ENCODE results near the gene CYYR1. TPM values are rescaled to one million over a fixed set of nuclear protein-coding genes. Genes with fewer than 3 reads are reported as not detected.

The CYYR1 gene
- polyA plus RNA-seq, 2 of the 4 experiments (the other 2 are of a cell fraction) = not detected

GRCh38 chr21:26519142-26519541 is 53.9 kb downstream of the CYYR1 start:
- DNase-seq (ENCODE audit: low read depth in 1 of 2, low spot score in 1 of 2) (no peak), FAIRE-seq (no peak), ATAC-seq (no peak)
- Histone ChIP-seq H3K4me2 (no peak overlapping the region), H3K9me3 (no peaks in the 10 kb centered on the region; the same call in 2 of the 3 replicates), H3K4me3 (no peak overlapping the region), H3K27ac (no peak overlapping the region), H3K4me1 (no peaks in the 10 kb centered on the region)
- TF ChIP-seq TFCP2L1 (CRISPR knock-in tag; IDR thresholded peaks at IDR 0.05) (no peak), MAFK (IDR thresholded peaks at IDR 0.05; ENCODE audit: partially characterized antibody) (no peak), MAX (IDR thresholded peaks at IDR 0.05) (no peak), RCOR1 (IDR thresholded peaks at IDR 0.05; ENCODE audit: low read depth, low read length) (no peak), ZFP36 (IDR thresholded peaks at IDR 0.05; ENCODE audit: borderline replicate concordance, partially characterized antibody) (no peak), CBX8 (IDR thresholded peaks at IDR 0.05) (no peak)
- ChIA-PET POLR2A (no interaction called here), CTCF (no interaction called here)
- WGBS (ENCODE audit: missing lambda C conversion rate) = 0% methylated on average over 1 of the region's 1 CpG

GRCh38 chr21:26515257-26515656 is 57.8 kb downstream of the CYYR1 start:
- 7% methylated on average over 3 of the region's 3 CpGs for WGBS (ENCODE audit: missing lambda C conversion rate)
- H3K4me3 ChIP-seq = no peak overlapping the region
- ATAC-seq (no peak), FAIRE-seq (no peak), DNase-seq (ENCODE audit: low read depth in 1 of 2, low spot score in 1 of 2) (no peak)
- H3K9me3 ChIP-seq = no peaks in the 10 kb centered on the region; the same call in 2 of the 3 replicates
- no peaks in the 10 kb centered on the region for H3K4me1 ChIP-seq
- ChIA-PET POLR2A (no interaction called here), CTCF (no interaction called here)
- no peak overlapping the region for H3K27ac ChIP-seq
- no peak overlapping the region for H3K4me2 ChIP-seq
- TF ChIP-seq JUN (IDR thresholded peaks at IDR 0.05) = no peak

GRCh38 chr21:26513212-26513611 is 59.9 kb downstream of the CYYR1 start:
- no peaks in the 10 kb centered on the region for H3K9me3 ChIP-seq
- ChIA-PET POLR2A (no interaction called here), CTCF (no interaction called here)
- no peak for DNase-seq (ENCODE audit: low read depth in 1 of 2, low spot score in 1 of 2)
- no peak for FAIRE-seq
- H3K4me2 ChIP-seq = no peak overlapping the region
- 50% methylated on average over 1 of the region's 1 CpG for whole genome bisulfite sequencing (ENCODE audit: missing lambda C conversion rate)
- TF ChIP-seq ELK1 (IDR thresholded peaks at IDR 0.05; ENCODE audit: low read depth, low read length) = no peak
- TF ChIP-seq RARB (CRISPR knock-in tag; IDR thresholded peaks at IDR 0.05) = no peak
- no peak for TF ChIP-seq JUN (IDR thresholded peaks at IDR 0.05)
- no peak for TF ChIP-seq ATOH8 (CRISPR knock-in tag; IDR thresholded peaks at IDR 0.05; ENCODE audit: low read depth)
- TF ChIP-seq POLR2A (IDR thresholded peaks at IDR 0.05; ENCODE audit: low read length) = no peak
- TF ChIP-seq KDM1A (IDR thresholded peaks at IDR 0.05; ENCODE audit: low read depth) = no peak
- TF ChIP-seq FOSL2 (IDR thresholded peaks at IDR 0.05) = no peak
- TF ChIP-seq FOSL2 (CRISPR knock-in tag; IDR thresholded peaks at IDR 0.05) = no peak
- no peak for TF ChIP-seq BCL3 (IDR thresholded peaks at IDR 0.05)
- TF ChIP-seq FOSB (CRISPR knock-in tag; IDR thresholded peaks at IDR 0.05) = no peak
- TF ChIP-seq USF2 (IDR thresholded peaks at IDR 0.05) = no peak
- no peak for TF ChIP-seq MYC (IDR thresholded peaks at IDR 0.05; ENCODE audit: borderline replicate concordance, low read length)
- no peak for TF ChIP-seq HEYL (CRISPR knock-in tag; IDR thresholded peaks at IDR 0.05)
- no peak for TF ChIP-seq ZSCAN20 (CRISPR knock-in tag; IDR thresholded peaks at IDR 0.05)
- no peak for TF ChIP-seq CBX8 (IDR thresholded peaks at IDR 0.05)
- TF ChIP-seq CTCF (IDR thresholded peaks at IDR 0.05) = no peak
- TF ChIP-seq MAFK (IDR thresholded peaks at IDR 0.05; ENCODE audit: partially characterized antibody) = no peak
- TF ChIP-seq EHF (CRISPR knock-in tag; IDR thresholded peaks at IDR 0.05) = no peak
- ATAC-seq = no peak
- no peak overlapping the region for H3K4me3 ChIP-seq
- no peaks in the 10 kb centered on the region for H3K4me1 ChIP-seq
- H3K27ac ChIP-seq = no peak overlapping the region

Data from A549 (cell line).